ENCODE data around the gene HSD11B1.

HSD11B1 gene

GRCh38 chr1:209662879-209663327 is 41.7 kb upstream of the HSD11B1 start:
- in situ Hi-C loops (cut with HindIII; ENCODE audit: low sequenced_read_pairs) = no loop called here
- no peak for TF ChIP-seq CTCF (IDR thresholded peaks at IDR 0.05; ENCODE audit: low read depth, low read length)
- no peak for DNase-seq (ENCODE audit: low read depth, low spot score)
- no peak overlapping the region for H3K4me3 ChIP-seq (ENCODE audit: low read depth, low read length)

GRCh38 chr1:209667103-209667502 is 37.5 kb upstream of the HSD11B1 start:
- DNase-seq (ENCODE audit: low read depth, low spot score) = no peak
- no peak for TF ChIP-seq CTCF (IDR thresholded peaks at IDR 0.05; ENCODE audit: low read depth, low read length)
- H3K4me3 ChIP-seq (ENCODE audit: low read depth, low read length) = no peak overlapping the region
- in situ Hi-C loops (cut with HindIII; ENCODE audit: low sequenced_read_pairs) = no loop called here

DNA sequence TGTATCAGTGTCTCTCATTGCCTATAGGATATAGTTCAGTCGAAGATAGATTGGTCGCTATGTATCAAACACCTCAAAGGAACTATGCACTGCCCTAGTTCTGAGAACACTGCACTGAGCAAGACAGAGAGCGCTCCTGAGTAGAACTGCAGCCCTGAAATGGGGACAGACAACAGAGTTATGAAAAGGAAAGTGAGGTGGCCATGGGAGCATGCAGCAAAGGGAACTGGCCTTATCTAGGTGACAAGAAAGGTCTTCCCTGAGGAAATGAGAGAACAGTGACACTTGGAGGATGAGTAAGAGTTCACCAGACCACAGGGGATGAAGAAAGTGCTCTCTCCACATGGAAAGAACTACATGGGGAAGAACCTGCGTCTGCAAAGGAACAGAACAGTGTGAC is 36.9 kb upstream of the HSD11B1 start:
- in situ Hi-C loops (cut with HindIII; ENCODE audit: low sequenced_read_pairs) = no loop called here
- no peak overlapping the region for H3K4me3 ChIP-seq (ENCODE audit: low read depth, low read length)
- DNase-seq (ENCODE audit: low read depth, low spot score) = no peak
- no peak for TF ChIP-seq CTCF (IDR thresholded peaks at IDR 0.05; ENCODE audit: low read depth, low read length)

- in situ Hi-C loops (cut with HindIII; ENCODE audit: low sequenced_read_pairs) = no loop called here
- peak; percentile 60 for DNase-seq (ENCODE audit: low read depth, low spot score)
- TF ChIP-seq CTCF (IDR thresholded peaks at IDR 0.05; ENCODE audit: low read depth, low read length) = no peak
- no peak overlapping the region for H3K4me3 ChIP-seq (ENCODE audit: low read depth, low read length)
Measured at GRCh38 chr1:209670441-209671082, 34.1 kb upstream of the HSD11B1 start.

DNA sequence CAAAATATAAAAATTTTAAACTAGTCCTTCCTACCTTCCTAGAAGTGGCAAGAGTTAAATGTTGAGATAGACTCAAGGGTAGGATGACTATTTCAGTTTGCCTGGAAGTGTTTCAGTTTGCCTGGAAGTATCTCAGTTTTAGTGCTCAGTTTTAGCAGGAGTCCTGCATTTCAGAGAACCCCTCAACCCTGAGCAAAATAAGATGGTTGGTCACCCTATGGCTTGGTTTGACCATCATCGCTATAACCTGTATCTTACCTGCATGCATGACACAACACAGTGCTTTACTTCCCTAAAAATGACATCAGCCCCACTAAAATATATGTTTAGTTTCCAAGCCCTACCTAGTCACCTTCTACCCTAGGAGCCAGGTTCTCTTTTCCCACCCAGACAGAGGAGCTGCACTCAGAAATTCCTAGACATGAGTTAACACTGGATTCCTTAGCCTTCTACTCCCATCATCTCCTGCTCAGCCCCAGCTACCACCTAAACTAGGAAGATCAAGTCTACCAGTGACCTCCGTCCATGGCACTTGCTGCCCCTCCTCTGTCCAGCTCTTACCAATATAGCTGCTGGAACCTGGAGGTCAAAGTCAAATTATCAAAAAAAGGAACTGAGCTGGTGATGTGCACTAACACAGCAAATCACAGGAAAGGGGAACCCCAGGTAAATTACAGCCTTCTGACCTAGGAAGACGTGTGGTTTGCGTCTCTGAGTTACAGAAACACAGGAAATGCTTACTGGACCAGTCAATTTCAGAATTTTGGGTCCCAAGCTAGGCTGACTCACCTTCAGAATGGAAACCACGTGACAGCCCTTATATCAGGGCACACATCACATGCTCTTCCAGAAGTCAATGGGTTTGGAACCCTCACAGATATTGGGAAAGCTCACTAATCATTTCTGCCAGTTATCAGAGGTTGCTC is 31.7 kb upstream of the HSD11B1 start:
- DNase-seq (ENCODE audit: low read depth, low spot score) = no peak
- no peak for TF ChIP-seq CTCF (IDR thresholded peaks at IDR 0.05; ENCODE audit: low read depth, low read length)
- in situ Hi-C loops (cut with HindIII; ENCODE audit: low sequenced_read_pairs) = no loop called here
- no peak overlapping the region for H3K4me3 ChIP-seq (ENCODE audit: low read depth, low read length)

- no peak for DNase-seq (ENCODE audit: low read depth, low spot score)
- in situ Hi-C loops (cut with HindIII; ENCODE audit: low sequenced_read_pairs) = no loop called here
- TF ChIP-seq CTCF (IDR thresholded peaks at IDR 0.05; ENCODE audit: low read depth, low read length) = no peak
- H3K4me3 ChIP-seq (ENCODE audit: low read depth, low read length) = no peak overlapping the region
Measured at GRCh38 chr1:209673631-209674417, 30.8 kb upstream of the HSD11B1 start.

Measured in astrocyte of the spinal cord (primary cell).